ENCODE measurements around the gene PRSS56.

Gene PRSS56

GRCh38 chr2:232515639-232516038, 4.5 kb upstream of the PRSS56 start:
- no peak overlapping the region for H3K4me3 ChIP-seq (ENCODE audit: low read depth, low read length)
- no peak for DNase-seq (ENCODE audit: low read depth)
- no peak for TF ChIP-seq CTCF (IDR thresholded peaks at IDR 0.05; ENCODE audit: insufficient read depth, low read depth, low read length, missing control alignments)

DNA sequence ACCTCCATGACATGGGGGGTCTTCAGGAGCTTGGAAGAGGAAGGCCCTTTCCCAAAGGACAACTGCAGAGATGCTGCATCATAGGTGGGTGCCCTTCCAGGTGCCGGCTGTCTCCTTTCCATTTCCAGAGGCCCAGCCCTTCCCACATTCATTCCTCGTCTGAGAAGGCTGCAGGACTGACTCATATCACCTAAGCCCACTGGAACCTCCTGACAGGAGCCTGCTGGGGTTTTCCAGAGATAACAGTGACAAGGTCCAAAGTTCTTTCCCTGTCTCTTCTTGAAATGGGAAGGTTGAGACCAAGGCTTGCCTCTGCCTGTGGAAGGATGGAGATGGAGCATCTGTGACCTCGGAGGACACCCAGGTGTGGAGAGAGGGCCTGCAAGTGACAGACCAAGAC, 3.6 kb upstream of the PRSS56 start:
- no peak overlapping the region for H3K4me3 ChIP-seq (ENCODE audit: low read depth, low read length)
- no peak for TF ChIP-seq CTCF (IDR thresholded peaks at IDR 0.05; ENCODE audit: insufficient read depth, low read depth, low read length, missing control alignments)
- no peak for DNase-seq (ENCODE audit: low read depth)

DNA sequence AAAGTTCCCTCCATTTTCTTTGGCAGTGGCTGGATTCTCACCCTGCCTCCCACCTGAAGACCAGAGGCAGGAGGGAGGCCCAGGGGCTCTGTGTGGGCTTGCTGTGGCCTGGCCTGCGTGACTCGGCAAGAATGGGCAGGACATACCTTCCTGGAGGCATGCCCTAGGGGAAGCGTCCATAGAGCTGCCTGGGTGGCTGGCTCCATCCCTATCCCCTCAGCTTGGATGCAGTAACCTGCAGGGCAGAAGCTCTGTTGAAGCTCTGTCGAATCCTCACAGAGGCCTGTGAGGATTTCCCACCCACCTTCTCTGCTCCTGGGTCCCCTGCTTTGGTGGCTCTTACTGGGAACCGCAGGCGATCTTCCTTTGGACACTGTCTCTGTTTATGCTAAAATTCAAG, 1.3 kb upstream of the PRSS56 start:
- TF ChIP-seq CTCF (IDR thresholded peaks at IDR 0.05; ENCODE audit: insufficient read depth, low read depth, low read length, missing control alignments), result no peak
- no peak for DNase-seq (ENCODE audit: low read depth)
- H3K4me3 ChIP-seq (ENCODE audit: low read depth, low read length), result no peak overlapping the region

GRCh38 chr2:232520489-232520888, 301 bp downstream of the PRSS56 start:
- H3K4me3 ChIP-seq (ENCODE audit: low read depth, low read length), result no peak overlapping the region
- no peak for DNase-seq (ENCODE audit: low read depth)
- TF ChIP-seq CTCF (IDR thresholded peaks at IDR 0.05; ENCODE audit: insufficient read depth, low read depth, low read length, missing control alignments), result no peak

- no peak for TF ChIP-seq CTCF (IDR thresholded peaks at IDR 0.05; ENCODE audit: insufficient read depth, low read depth, low read length, missing control alignments)
- DNase-seq (ENCODE audit: low read depth), result no peak
Measured at GRCh38 chr2:232521098-232521497, 910 bp downstream of the PRSS56 start.

GRCh38 chr2:232521959-232522622, 1.9 kb downstream of the PRSS56 start:
- DNase-seq (ENCODE audit: low read depth), result peak; percentile 46
- H3K4me3 ChIP-seq (ENCODE audit: low read depth, low read length), result no peak overlapping the region
- peak; percentile 69 for TF ChIP-seq CTCF (IDR thresholded peaks at IDR 0.05; ENCODE audit: insufficient read depth, low read depth, low read length, missing control alignments)

More at GRCh38 chr2:232521098-232521497, 910 bp downstream of the PRSS56 start:
- H3K4me3 ChIP-seq (ENCODE audit: low read depth, low read length), result no peak overlapping the region
